Stimulated activated CD8-positive, alpha-beta memory T cell treated with anti-CD3 and anti-CD28 coated beads, Interleukin-15, amount 100 ng/mL, for 24 hours (primary cell): ENCODE data around the gene AKAP6.

Source experiments
- DNase-seq: peaks from one replicate; pipeline ENCODE4 v3.0.0-alpha.2; 2020; ENCODE audit warnings: low read depth

The AKAP6 gene

DNA sequence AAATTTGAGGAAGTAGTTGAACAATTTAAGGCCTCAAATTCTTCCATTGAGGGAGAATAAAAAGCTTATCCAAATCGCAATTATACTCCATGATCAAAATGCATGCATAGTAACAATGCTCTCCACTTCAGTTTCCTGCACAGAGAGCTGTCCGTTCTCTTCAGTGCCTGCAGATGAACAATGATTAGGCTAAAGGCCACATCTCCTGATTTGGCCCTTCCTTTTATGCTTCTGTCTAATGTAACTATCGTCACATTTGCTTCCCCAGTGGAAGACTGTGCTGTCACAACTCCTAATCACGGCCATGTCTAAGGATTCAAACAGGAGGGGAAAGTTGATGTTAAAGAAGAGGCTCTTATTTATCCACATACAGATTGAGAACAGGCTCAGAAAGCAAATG lies 496.0 kb downstream of the AKAP6 start:
- DNase-seq = no peak

DNA sequence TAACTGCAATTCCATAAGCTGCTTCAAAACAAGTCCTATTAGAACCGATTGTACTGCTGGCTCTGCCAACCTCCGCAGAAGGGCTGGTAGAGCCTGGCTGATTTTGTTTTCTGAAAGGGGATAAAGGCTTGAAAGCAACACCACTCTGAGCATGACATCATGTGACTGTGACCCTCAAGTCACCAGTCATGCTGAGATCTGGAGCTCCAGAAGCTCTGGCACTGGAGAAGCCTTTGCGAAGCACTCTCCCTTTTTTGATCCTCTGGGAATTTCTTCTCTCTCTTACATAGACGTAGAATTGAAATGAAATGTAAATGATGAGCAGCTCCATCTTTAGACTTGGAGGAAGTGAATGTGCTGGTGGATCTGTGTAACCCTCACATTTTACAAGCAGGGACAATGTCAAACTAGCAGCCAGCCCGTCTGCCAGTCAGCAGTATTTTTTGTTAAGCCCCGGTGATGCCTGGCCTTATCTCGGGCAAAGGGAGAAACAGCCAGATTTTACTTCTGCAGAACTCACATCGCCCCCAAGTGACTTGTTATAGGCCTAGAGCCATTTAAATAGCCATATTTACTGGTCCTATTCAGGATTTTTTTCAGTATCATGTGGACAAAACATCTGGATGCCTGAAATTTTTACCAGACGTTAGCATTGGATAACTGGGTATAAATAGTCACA lies 497.4 kb downstream of the AKAP6 start:
- no peak for DNase-seq

DNA sequence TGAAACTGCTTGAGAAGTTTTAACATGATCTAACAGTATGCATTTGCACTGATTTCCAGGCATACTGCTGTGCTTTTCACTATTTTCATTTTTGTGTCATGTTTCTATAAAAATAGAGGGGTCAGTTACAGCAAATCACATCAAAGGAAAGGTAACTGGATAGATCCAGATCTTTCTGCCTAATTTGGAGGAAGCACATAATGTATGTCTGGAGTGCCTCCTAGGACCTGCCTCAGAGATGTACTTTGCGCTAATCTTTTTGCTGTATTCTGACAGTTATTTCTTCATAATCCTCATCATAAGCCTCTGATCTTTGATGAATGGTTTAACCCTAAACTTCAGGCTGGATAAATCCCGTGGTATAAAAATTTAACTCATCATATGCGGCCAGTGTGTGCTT lies 498.4 kb downstream of the AKAP6 start:
- no peak for DNase-seq

DNA sequence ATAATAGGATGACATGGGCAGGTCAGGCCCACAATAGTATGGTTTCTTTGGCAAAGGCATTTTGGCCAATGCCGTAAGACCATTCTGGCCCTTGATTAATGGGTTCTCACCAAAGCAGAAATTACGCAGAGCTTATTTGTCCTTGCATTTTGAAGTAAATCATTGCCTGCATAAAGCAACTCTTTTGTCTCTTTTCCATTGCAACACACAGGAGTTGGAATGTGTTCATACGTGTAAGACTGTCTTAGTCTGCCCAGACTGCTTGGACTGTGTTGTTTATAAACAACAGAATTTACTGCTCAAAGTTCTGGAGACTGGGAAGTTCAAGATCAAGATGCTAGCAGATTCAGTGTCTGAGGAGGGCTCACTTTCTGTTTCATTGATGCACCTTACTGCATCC lies 506.8 kb downstream of the AKAP6 start:
- DNase-seq = no peak

DNA sequence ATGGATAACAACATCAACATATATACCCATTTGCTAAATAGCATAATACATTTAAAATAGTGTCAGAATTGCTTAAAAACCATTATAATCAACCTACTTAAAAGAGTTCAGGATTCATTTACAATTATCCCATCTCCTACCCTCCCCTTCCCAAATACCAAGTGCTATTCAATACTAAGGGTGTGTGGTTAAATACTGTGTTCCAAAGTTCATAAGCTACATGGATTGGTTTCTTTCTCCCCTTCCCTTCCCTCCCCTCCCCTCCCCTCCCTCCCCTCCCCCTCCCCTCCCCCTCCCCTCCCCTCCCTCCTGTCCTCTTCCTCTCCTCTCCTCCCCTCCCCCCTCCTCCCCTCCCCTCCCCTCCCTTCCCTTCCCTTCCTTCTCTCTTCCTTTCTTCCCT lies 512.6 kb downstream of the AKAP6 start:
- DNase-seq = no peak

DNA sequence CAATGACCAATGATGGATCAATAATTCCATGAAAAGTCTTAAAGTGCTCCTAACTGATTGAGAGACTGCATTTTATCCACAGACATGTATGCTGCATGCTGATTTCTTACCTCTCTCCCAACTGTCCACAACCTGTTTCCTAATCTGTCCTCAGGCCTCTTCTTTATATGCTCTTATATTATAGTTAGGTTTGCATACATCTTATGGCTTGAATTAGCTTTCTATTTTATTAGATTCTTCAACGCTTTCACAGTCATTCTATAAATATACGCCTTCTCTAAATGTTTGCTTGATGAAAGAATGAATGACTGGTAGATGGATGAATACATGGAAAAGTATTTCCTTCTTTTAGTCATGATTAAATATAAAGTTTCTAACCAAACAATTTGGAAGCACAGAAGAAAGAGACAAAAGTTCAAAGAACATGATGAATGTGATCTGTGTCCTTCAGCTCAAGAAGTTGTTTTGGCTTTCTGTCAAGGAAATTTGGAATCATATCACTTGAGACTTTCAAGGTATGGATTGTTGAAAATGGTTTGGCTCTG lies 517.8 kb downstream of the AKAP6 start:
- no peak for DNase-seq

DNA sequence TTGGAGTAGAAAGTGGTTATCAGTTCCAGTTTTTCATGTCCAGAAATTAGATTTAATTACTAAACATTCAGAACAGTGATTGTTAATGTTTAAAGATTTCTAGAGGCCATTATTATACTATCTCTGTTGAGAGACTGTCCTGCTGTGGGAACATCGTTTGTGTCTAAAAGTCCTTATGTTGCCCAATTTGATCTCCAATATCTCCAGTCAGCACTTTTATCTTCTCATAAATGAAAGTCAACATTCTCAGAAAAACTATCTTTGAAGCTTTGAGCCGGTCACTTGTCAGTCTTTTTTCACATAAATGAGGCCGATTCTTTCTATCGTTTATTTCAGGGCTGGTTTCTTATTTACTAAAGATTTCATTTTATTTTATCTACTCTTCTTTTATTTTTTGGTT lies 518.8 kb downstream of the AKAP6 start:
- no peak for DNase-seq

DNA sequence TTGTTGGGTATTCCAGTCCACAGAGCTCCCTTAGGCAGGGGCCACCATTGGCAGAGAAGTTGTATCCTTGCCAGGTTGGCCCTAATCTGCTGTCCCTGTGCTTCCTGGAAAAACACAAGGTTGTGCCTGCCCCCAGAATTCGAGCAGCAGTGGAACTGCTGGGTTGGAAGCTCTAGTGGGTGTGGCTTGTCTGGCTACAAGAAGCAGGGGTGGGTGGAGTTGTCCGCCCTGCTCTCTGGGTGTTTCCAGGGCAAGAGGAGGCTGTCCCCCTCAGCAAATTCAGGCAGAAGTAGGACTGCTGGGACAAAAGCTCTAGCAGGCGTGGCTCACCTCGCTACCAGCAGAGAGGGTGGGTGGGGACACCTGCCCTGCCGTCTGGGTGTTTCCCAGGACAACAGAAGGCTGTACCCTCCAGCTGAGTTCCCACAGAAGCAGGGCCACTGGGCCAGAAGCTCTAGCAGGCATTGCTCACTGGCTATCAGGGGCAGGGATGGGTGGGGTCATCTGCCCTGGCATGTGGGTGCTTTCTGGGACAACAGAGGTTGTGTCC lies 536.8 kb downstream of the AKAP6 start:
- DNase-seq = no peak

DNA sequence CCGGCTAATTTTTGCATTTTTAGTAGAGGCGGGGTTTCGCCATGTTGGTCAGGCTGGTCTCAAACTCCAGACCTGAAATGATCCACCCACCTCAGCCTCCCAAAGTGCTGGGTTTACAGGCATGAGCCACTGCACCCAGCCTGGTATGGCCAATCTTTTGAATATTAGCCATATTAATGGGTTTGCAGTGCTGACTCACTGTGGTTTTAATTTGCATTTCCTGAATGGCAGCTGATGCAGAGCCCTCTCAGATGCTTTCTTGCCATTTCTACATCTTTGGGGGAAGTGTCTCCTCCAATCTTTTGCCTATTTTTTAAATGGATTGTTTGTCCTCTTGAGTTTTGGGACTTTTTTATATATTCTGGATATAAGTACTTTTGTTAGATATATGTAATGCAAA lies 554.1 kb downstream of the AKAP6 start:
- no peak for DNase-seq
